NCI-H526 (cell line): ENCODE data around the gene PCDH17.

Experiments used
- DNase-seq, 2 experiments: peaks; one replicate each; lab custom pipeline; 2025; lab: John Stamatoyannopoulos, UW

The PCDH17 gene

GRCh38 chr13:57734306-57734705 is 102.8 kb downstream of the PCDH17 start:
- DNase-seq: no peak

- DNase-seq: no peak
Observed at GRCh38 chr13:57739089-57739488, 107.5 kb downstream of the PCDH17 start.

- no peak for DNase-seq
Observed at GRCh38 chr13:57739543-57740190, 108.1 kb downstream of the PCDH17 start.

- no peak for DNase-seq
Observed at GRCh38 chr13:57740719-57741118, 109.2 kb downstream of the PCDH17 start.

GRCh38 chr13:57748096-57748495 is 116.6 kb downstream of the PCDH17 start:
- no peak for DNase-seq

- no peak for DNase-seq
Observed at GRCh38 chr13:57760951-57761350, 129.4 kb downstream of the PCDH17 start.

GRCh38 chr13:57763689-57764088 is 132.1 kb downstream of the PCDH17 start:
- no peak for DNase-seq
